HEK293T (cell line): ENCODE results near the gene USP3.
A peak's percentile ranks its signal among the peaks of the same experiment; 100 is the strongest.
"Not testable (repeated sequence)": the region's sequence is repeated elsewhere in the genome, so short reads cannot be mapped to it uniquely, and the experiment has no call there.

ENCODE experiments used
- CTCF ChIA-PET: fragments of 350-600 bp; formaldehyde crosslinking; extraction: SDS; loops from one replicate; lab custom pipeline; 2021; ENCODE audit warnings: antibody characterized with exemption, inconsistent platforms; lab: Yijun Ruan, JAX
- POLR2A ChIA-PET: fragments of 350-600 bp; formaldehyde crosslinking; extraction: SDS; loops from one replicate; lab custom pipeline; 2020; ENCODE audit warnings: antibody characterized with exemption, inconsistent platforms; lab: Yijun Ruan, JAX
- DNase-seq: peaks from one replicate; pipeline ENCODE4 v3.0.0; 2012; ENCODE audit warnings: mixed read lengths; ENCODE audit errors: extremely low spot score
- ARNT ChIP-seq: fragments of 450-650 bp; IDR thresholded peaks from 2 replicates; pipeline ENCODE4 v1.6.1; 2017; ENCODE audit warnings: mild to moderate bottlenecking
- BHLHE40 ChIP-seq: fragments of 450-650 bp; IDR thresholded peaks from 2 replicates; pipeline ENCODE4 v1.6.1; 2016; ENCODE audit warnings: mild to moderate bottlenecking, moderate library complexity, borderline replicate concordance
- CTBP1 ChIP-seq: fragments of 450-650 bp; IDR thresholded peaks from 2 replicates; pipeline ENCODE4 v1.6.1; 2016; ENCODE audit warnings: borderline replicate concordance
- ELF4 ChIP-seq: fragments of 450-650 bp; IDR thresholded peaks from 2 replicates; pipeline ENCODE4 v1.6.1; 2017; ENCODE audit warnings: antibody characterized with exemption
- FOXA1 ChIP-seq: fragments of 450-650 bp; IDR thresholded peaks from 2 replicates; pipeline ENCODE4 v1.6.1; 2016; ENCODE audit warnings: mild to moderate bottlenecking
- FOXK2 ChIP-seq: fragments of 450-650 bp; IDR thresholded peaks from 2 replicates; pipeline ENCODE4 v1.6.1; 2016; ENCODE audit warnings: mild to moderate bottlenecking
- FOXM1 ChIP-seq: fragments of 450-650 bp; IDR thresholded peaks from 2 replicates; pipeline ENCODE4 v1.6.1; 2017; ENCODE audit warnings: mild to moderate bottlenecking, borderline replicate concordance
- HDGF ChIP-seq: fragments of 450-650 bp; IDR thresholded peaks from 2 replicates; pipeline ENCODE4 v1.6.1; 2017; ENCODE audit warnings: antibody characterized with exemption, borderline replicate concordance
- L3MBTL2 ChIP-seq: fragments of 450-650 bp; conservative IDR thresholded peaks from 2 replicates; pipeline ENCODE4 v1.6.1; 2016; ENCODE audit warnings: mild to moderate bottlenecking
- LEF1 ChIP-seq: fragments of 450-650 bp; IDR thresholded peaks from 2 replicates; pipeline ENCODE4 v1.6.1; 2017; ENCODE audit warnings: mild to moderate bottlenecking, borderline replicate concordance
- NFRKB ChIP-seq: fragments of 450-650 bp; IDR thresholded peaks from 2 replicates; pipeline ENCODE4 v1.6.1; 2016; ENCODE audit warnings: mild to moderate bottlenecking, moderate library complexity
- PKNOX1 ChIP-seq: fragments of 450-650 bp; IDR thresholded peaks from 2 replicates; pipeline ENCODE4 v1.6.1; 2016
- SP1 ChIP-seq: fragments of 450-650 bp; IDR thresholded peaks from 2 replicates; pipeline ENCODE4 v1.6.1; 2017
- SUZ12 ChIP-seq: fragments of 450-650 bp; IDR thresholded peaks from 2 replicates; pipeline ENCODE4 v1.6.1; 2016; ENCODE audit warnings: mild to moderate bottlenecking
- TARDBP ChIP-seq: fragments of 450-650 bp; IDR thresholded peaks from 2 replicates; pipeline ENCODE4 v1.6.1; 2016
- ZNF384 ChIP-seq: fragments of 450-650 bp; IDR thresholded peaks from 2 replicates; pipeline ENCODE4 v1.6.1; 2016

The USP3 gene

GRCh38 chr15:63530752-63531299, 26.4 kb downstream of the USP3 start:
- DNase-seq, result no peak
- POLR2A ChIA-PET, result no interaction called here
- CTCF ChIA-PET, result interaction anchor here (0.6 kb wide), 1 partner anchor 35 kb away, joined by 3 read pairs; no protein-coding TSS in a partner anchor
- TF ChIP-seq FOXK2, result no peak
- no peak for TF ChIP-seq LEF1
- TF ChIP-seq HDGF, result no peak
- TF ChIP-seq FOXA1, result no peak
- TF ChIP-seq PKNOX1, result no peak
- no peak for TF ChIP-seq FOXM1
- TF ChIP-seq NFRKB, result no peak
- no peak for TF ChIP-seq SP1
- no peak for TF ChIP-seq L3MBTL2
- no peak for TF ChIP-seq ELF4
- no peak for TF ChIP-seq ZNF384
- TF ChIP-seq SUZ12, result no peak
- TF ChIP-seq BHLHE40, result no peak
- no peak for TF ChIP-seq CTBP1
- no peak for TF ChIP-seq TARDBP
- TF ChIP-seq ARNT, result no peak

GRCh38 chr15:63531586-63531985, 27.2 kb downstream of the USP3 start:
- POLR2A ChIA-PET, result no interaction called here
- DNase-seq, result peak; percentile 10
- TF ChIP-seq L3MBTL2, result no peak
- CTCF ChIA-PET, result interaction anchor here (0.6 to 1.0 kb wide), 2 partner anchors 26 to 36 kb away, joined by 3 to 5 read pairs; no protein-coding TSS in a partner anchor

- POLR2A ChIA-PET, result no interaction called here
- DNase-seq, result no peak
- TF ChIP-seq SP1 (no peak), TARDBP (no peak), PKNOX1 (peak; percentile 10; the same call in 1 of the 2 replicates), FOXK2 (no peak), ELF4 (no peak), LEF1 (no peak)
- CTCF ChIA-PET, result interaction anchor here (1.0 kb wide), 1 partner anchor 27 kb away, joined by 5 read pairs; no protein-coding TSS in a partner anchor
Observed at GRCh38 chr15:63532307-63532744, 27.9 kb downstream of the USP3 start.

GRCh38 chr15:63534888-63535287, 30.5 kb downstream of the USP3 start:
- POLR2A ChIA-PET, DNase-seq, CTCF ChIA-PET: not testable (repeated sequence)

GRCh38 chr15:63535689-63536088, 31.3 kb downstream of the USP3 start:
- TF ChIP-seq ARNT (no peak), CTBP1 (no peak), ELF4 (no peak), PKNOX1 (no peak), FOXK2 (no peak), SP1 (no peak), LEF1 (no peak), BHLHE40 (no peak), SUZ12 (no peak), L3MBTL2 (no peak)
- POLR2A ChIA-PET, result interaction anchor here (0.7 kb wide), 1 partner anchor 32 kb away, joined by 3 read pairs; the partner anchor contains the start of gene USP3
- DNase-seq, result no peak
- CTCF ChIA-PET, result no interaction called here

GRCh38 chr15:63538876-63539275, 34.5 kb downstream of the USP3 start:
- POLR2A ChIA-PET, result no interaction called here
- CTCF ChIA-PET, result no interaction called here
- no peak for DNase-seq
- TF ChIP-seq ARNT, result no peak
- no peak for TF ChIP-seq ELF4
- no peak for TF ChIP-seq CTBP1
- TF ChIP-seq LEF1, result no peak
- TF ChIP-seq HDGF, result no peak
- TF ChIP-seq BHLHE40, result no peak
- TF ChIP-seq FOXM1, result no peak
- no peak for TF ChIP-seq FOXA1

GRCh38 chr15:63539521-63539920, 35.1 kb downstream of the USP3 start:
- ChIA-PET POLR2A (no interaction called here), CTCF (no interaction called here)
- DNase-seq, result no peak
- TF ChIP-seq CTBP1, result no peak
- no peak for TF ChIP-seq HDGF
- no peak for TF ChIP-seq L3MBTL2
- no peak for TF ChIP-seq PKNOX1
- no peak for TF ChIP-seq FOXK2
- no peak for TF ChIP-seq BHLHE40
- no peak for TF ChIP-seq TARDBP
- TF ChIP-seq SUZ12, result no peak
- no peak for TF ChIP-seq ELF4
- no peak for TF ChIP-seq ZNF384
- no peak for TF ChIP-seq LEF1
- TF ChIP-seq NFRKB, result no peak
- no peak for TF ChIP-seq FOXA1
- no peak for TF ChIP-seq FOXM1
- TF ChIP-seq SP1, result no peak
- no peak for TF ChIP-seq ARNT
